ENCODE measurements around the gene LACRT. TPM values are rescaled to one million over a fixed set of nuclear protein-coding genes. Genes with fewer than 3 reads are reported as not detected.
"Not testable (repeated sequence)": the region's sequence is repeated elsewhere in the genome, so short reads cannot be mapped to it uniquely, and the experiment has no call there.

Gene LACRT
- total and polyA plus RNA-seq, 4 donors, result not detected

GRCh38 chr12:54666008-54666407 is 31.3 kb upstream of the LACRT start:
- peaks cover 0 to 4% (median 0%) of the 10 kb centered on the region in 4 donors for H3K4me1 ChIP-seq (ENCODE audit: control insufficient read depth in 4 of 4, insufficient read depth in 4 of 4, low read length in 3 of 4)
- no peak for DNase-seq (ENCODE audit: low spot score)
- WGBS, result 82% methylated on average over 3 of the region's 3 CpGs
- no peaks in the 10 kb centered on the region for H3K36me3 ChIP-seq (ENCODE audit: control insufficient read depth in 4 of 4, insufficient read depth in 3 of 4, low read depth in 1 of 4, low read length in 3 of 4)
- H3K9ac ChIP-seq (ENCODE audit: low read depth in 1 of 2, low read length in 2 of 2), result no peak overlapping the region
- H3K27ac ChIP-seq (ENCODE audit: low read depth in 1 of 2, low read length in 2 of 2), result no peak overlapping the region
- H3K9me3 ChIP-seq (ENCODE audit: control insufficient read depth in 4 of 4, low read length in 3 of 4), result no peaks in the 10 kb centered on the region
- no peak overlapping the region for H3K4me3 ChIP-seq (ENCODE audit: low read depth in 1 of 3, low read length in 3 of 3)
- H3K27me3 ChIP-seq (ENCODE audit: control insufficient read depth in 4 of 4, insufficient read depth in 4 of 4, low read length in 3 of 4), result no peaks in the 10 kb centered on the region
- TF ChIP-seq MAX (IDR thresholded peaks at IDR 0.05) (no peak), CTCF (IDR thresholded peaks at IDR 0.05; ENCODE audit: low read depth, low read length, missing input control) (no peak), HNF4A (conservative IDR thresholded peaks at IDR 0.05) (no peak), RXRA (IDR thresholded peaks at IDR 0.05) (no peak), ATF3 (IDR thresholded peaks at IDR 0.05) (no peak), ZBTB33 (IDR thresholded peaks at IDR 0.05) (no peak), SP1 (IDR thresholded peaks at IDR 0.05) (no peak), NR2F2 (IDR thresholded peaks at IDR 0.05) (no peak), HNF4G (IDR thresholded peaks at IDR 0.05) (no peak), RAD21 (IDR thresholded peaks at IDR 0.05) (no peak), GABPA (IDR thresholded peaks at IDR 0.05 in 1 of 2, conservative IDR thresholded peaks at IDR 0.05 in 1 of 2) (no peak), REST (IDR thresholded peaks at IDR 0.05) (no peak), FOXA1 (IDR thresholded peaks at IDR 0.05) (no peak)

GRCh38 chr12:54665022-54665635 is 30.4 kb upstream of the LACRT start:
- H3K27ac ChIP-seq (ENCODE audit: low read depth in 1 of 2, low read length in 2 of 2); DNase-seq (ENCODE audit: low spot score); H3K9me3 ChIP-seq (ENCODE audit: control insufficient read depth in 4 of 4, low read length in 3 of 4); H3K9ac ChIP-seq (ENCODE audit: low read depth in 1 of 2, low read length in 2 of 2); H3K27me3 ChIP-seq (ENCODE audit: control insufficient read depth in 4 of 4, insufficient read depth in 4 of 4, low read length in 3 of 4); H3K36me3 ChIP-seq (ENCODE audit: control insufficient read depth in 4 of 4, insufficient read depth in 3 of 4, low read depth in 1 of 4, low read length in 3 of 4); H3K4me3 ChIP-seq (ENCODE audit: low read depth in 1 of 3, low read length in 3 of 3): not testable (repeated sequence)
- 83% methylated on average over 3 of the region's 3 CpGs for WGBS
- peaks cover 1 to 13% (median 6%) of the 10 kb centered on the region in 4 donors for H3K4me1 ChIP-seq (ENCODE audit: control insufficient read depth in 4 of 4, insufficient read depth in 4 of 4, low read length in 3 of 4)
